Measurements from ENCODE around the gene YBX3.

The YBX3 gene

GRCh38 chr12:10722905-10723746 is at the start of gene YBX3:
YBX3 (minus strand) TSS chr12:10723323; CDS start chr12:10723111, 212 bp downstream.
- Histone ChIP-seq H3K79me2 (ENCODE audit: low read length) (peaks cover 46% of the 10 kb centered on the region), H3K9me2 (replicated peaks; ENCODE audit: insufficient read depth, low read length) (no peaks in the 10 kb centered on the region), H3F3A (ENCODE audit: insufficient read depth, low read length) (no peaks in the 10 kb centered on the region), H3K9me3 (replicated peaks; ENCODE audit: insufficient read depth, low read length) (no peaks in the 10 kb centered on the region), H2AFZ (ENCODE audit: low read length) (peak within 1 kb of the TSS; percentile 74), H3K4me1 (ENCODE audit: low read length) (peaks cover 21% of the 10 kb centered on the region), H4K20me1 (ENCODE audit: insufficient read depth, low read length) (0 out of 2 replicates have a peak, but pooled peaks cover 5% of the 10 kb centered on the region), H3K4me3 (ENCODE audit: low read length) (peak within 1 kb of the TSS; percentile 95), H3K27me3 (replicated peaks; ENCODE audit: insufficient read depth, low read length) (0 out of 2 replicates have a peak, but pooled peaks cover 7% of the 10 kb centered on the region), H3K4me2 (ENCODE audit: low read depth, low read length) (peak within 1 kb of the TSS; percentile 46), H3K27ac (ENCODE audit: low read length) (peak within 1 kb of the TSS; percentile 60; the same call in 1 of the 2 replicates), H3K9ac (ENCODE audit: low read length) (peak within 1 kb of the TSS; percentile 93), H3K36me3 (replicated peaks; ENCODE audit: insufficient read depth, low read length) (no peaks in the 10 kb centered on the region)
- no peak for TF ChIP-seq EZH2 (optimal IDR thresholded peaks at IDR 0.05; ENCODE audit: low read depth, low read length)
- no peak for TF ChIP-seq CTCF (IDR thresholded peaks at IDR 0.05; ENCODE audit: low read length)
- no peak for TF ChIP-seq EZH2phosphoT487 (IDR thresholded peaks at IDR 0.05; ENCODE audit: low read length)
- DNase-seq: peak; percentile 81

GRCh38 chr12:10771132-10771733 is 48.1 kb upstream of the YBX3 start:
- Histone ChIP-seq H3K79me2 (ENCODE audit: low read length) (no peaks in the 10 kb centered on the region), H3F3A (ENCODE audit: insufficient read depth, low read length) (no peaks in the 10 kb centered on the region), H3K36me3 (replicated peaks; ENCODE audit: insufficient read depth, low read length) (no peaks in the 10 kb centered on the region), H4K20me1 (ENCODE audit: insufficient read depth, low read length) (no peaks in the 10 kb centered on the region), H3K9me2 (replicated peaks; ENCODE audit: insufficient read depth, low read length) (no peaks in the 10 kb centered on the region), H3K9ac (ENCODE audit: low read length) (no peak overlapping the region), H2AFZ (ENCODE audit: low read length) (no peak overlapping the region), H3K4me1 (ENCODE audit: low read length) (no peaks in the 10 kb centered on the region), H3K27ac (ENCODE audit: low read length) (no peak overlapping the region), H3K4me3 (ENCODE audit: low read length) (no peak overlapping the region), H3K9me3 (replicated peaks; ENCODE audit: insufficient read depth, low read length) (no peaks in the 10 kb centered on the region), H3K4me2 (ENCODE audit: low read depth, low read length) (no peak overlapping the region), H3K27me3 (replicated peaks; ENCODE audit: insufficient read depth, low read length) (no peaks in the 10 kb centered on the region)
- TF ChIP-seq EZH2phosphoT487 (IDR thresholded peaks at IDR 0.05; ENCODE audit: low read length) (no peak), EZH2 (optimal IDR thresholded peaks at IDR 0.05; ENCODE audit: low read depth, low read length) (no peak), CTCF (IDR thresholded peaks at IDR 0.05; ENCODE audit: low read length) (peak; percentile 46)
- DNase-seq: no peak

- Histone ChIP-seq H3K27ac (ENCODE audit: low read length) (no peak overlapping the region), H3K4me3 (ENCODE audit: low read length) (no peak overlapping the region), H3K9me3 (replicated peaks; ENCODE audit: insufficient read depth, low read length) (no peaks in the 10 kb centered on the region), H3K79me2 (ENCODE audit: low read length) (no peaks in the 10 kb centered on the region), H3K36me3 (replicated peaks; ENCODE audit: insufficient read depth, low read length) (no peaks in the 10 kb centered on the region), H4K20me1 (ENCODE audit: insufficient read depth, low read length) (no peaks in the 10 kb centered on the region), H3F3A (ENCODE audit: insufficient read depth, low read length) (no peaks in the 10 kb centered on the region), H3K4me2 (ENCODE audit: low read depth, low read length) (no peak overlapping the region), H3K27me3 (replicated peaks; ENCODE audit: insufficient read depth, low read length) (no peaks in the 10 kb centered on the region), H3K4me1 (ENCODE audit: low read length) (no peaks in the 10 kb centered on the region), H3K9ac (ENCODE audit: low read length) (no peak overlapping the region), H2AFZ (ENCODE audit: low read length) (no peak overlapping the region), H3K9me2 (replicated peaks; ENCODE audit: insufficient read depth, low read length) (no peaks in the 10 kb centered on the region)
- no peak for DNase-seq
- TF ChIP-seq EZH2 (optimal IDR thresholded peaks at IDR 0.05; ENCODE audit: low read depth, low read length) (no peak), EZH2phosphoT487 (IDR thresholded peaks at IDR 0.05; ENCODE audit: low read length) (no peak)
These were observed 36.5 kb upstream of the YBX3 start for GRCh38 chr12:10759657-10760056.
